Subcutaneous adipose tissue (tissue), 4 donors: ENCODE results near the gene HTR2B. TPM values are rescaled to one million over a fixed set of nuclear protein-coding genes. Genes with fewer than 3 reads are reported as not detected.

Experiments used
- total RNA-seq, 4 donors: library from RNA; depleted of rRNA; stranded (reverse); fragments of >200 nt; gene quantifications; one replicate each; pipeline ENCODE4 v1.1.0, GENCODE V29; 2016
- TF ChIP-seq, protein P1 (sequence below): fragments of 450-650 bp; IDR thresholded peaks from one replicate; pipeline ENCODE4 v1.5.1; 2016; ENCODE audit warnings: low read depth, mild to moderate bottlenecking, control low read depth, antibody characterized with exemption, moderate library complexity

HTR2B gene
- total RNA-seq, 4 donors from 2014 or later: 0.88 to 13.3 (median 1.4) TPM

DNA sequence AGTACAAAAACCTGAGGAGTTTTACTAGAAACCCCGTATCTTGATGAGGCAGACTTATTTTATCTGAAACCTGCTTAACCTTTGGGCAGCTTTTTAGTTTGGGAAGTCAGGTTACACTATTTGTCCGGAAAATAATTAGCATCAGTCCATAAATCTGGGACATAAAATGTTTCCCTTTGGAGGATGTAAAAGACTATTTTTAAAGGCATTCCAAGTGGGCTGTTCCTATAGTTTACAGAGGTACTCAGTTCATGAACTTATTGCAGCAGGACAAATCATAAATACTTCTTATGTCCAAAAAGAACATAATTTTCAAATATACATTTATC lies 6.3 kb downstream of the HTR2B start:
- TF ChIP-seq, protein P1, sequence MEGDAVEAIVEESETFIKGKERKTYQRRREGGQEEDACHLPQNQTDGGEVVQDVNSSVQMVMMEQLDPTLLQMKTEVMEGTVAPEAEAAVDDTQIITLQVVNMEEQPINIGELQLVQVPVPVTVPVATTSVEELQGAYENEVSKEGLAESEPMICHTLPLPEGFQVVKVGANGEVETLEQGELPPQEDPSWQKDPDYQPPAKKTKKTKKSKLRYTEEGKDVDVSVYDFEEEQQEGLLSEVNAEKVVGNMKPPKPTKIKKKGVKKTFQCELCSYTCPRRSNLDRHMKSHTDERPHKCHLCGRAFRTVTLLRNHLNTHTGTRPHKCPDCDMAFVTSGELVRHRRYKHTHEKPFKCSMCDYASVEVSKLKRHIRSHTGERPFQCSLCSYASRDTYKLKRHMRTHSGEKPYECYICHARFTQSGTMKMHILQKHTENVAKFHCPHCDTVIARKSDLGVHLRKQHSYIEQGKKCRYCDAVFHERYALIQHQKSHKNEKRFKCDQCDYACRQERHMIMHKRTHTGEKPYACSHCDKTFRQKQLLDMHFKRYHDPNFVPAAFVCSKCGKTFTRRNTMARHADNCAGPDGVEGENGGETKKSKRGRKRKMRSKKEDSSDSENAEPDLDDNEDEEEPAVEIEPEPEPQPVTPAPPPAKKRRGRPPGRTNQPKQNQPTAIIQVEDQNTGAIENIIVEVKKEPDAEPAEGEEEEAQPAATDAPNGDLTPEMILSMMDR: no peak

DNA sequence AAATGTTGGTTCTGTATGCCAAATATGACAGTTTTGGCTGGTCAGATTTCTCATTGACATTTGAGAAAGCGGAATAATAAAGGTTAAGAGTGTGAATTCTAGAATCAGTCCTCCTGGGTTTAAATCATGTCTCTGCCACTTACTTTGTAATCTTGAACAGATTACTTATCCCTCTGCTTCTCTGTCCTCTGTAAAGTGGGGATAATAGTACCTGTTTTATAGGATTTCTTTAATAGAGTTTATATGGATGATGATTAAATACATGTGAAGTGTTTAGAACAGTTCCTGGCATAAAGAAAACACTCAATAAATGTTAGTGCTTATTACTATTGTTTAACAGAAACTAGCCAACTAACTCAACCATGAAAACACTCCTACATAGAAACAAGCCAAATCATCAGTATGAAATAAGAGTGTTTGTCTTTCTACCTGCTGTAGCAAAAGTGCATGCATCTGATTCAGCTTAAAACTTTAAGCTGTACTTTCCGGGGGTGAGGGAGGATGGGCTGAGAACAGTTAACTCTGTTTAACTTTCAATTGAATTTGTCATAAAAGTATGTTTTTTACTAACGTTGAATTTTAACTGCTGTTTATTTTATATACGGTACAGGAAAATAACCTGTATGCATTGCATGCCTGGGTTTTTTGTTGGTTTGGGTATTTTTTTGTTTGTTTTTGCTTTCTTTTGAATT lies 6.8 kb downstream of the HTR2B start:
- TF ChIP-seq, protein P1: no peak

DNA sequence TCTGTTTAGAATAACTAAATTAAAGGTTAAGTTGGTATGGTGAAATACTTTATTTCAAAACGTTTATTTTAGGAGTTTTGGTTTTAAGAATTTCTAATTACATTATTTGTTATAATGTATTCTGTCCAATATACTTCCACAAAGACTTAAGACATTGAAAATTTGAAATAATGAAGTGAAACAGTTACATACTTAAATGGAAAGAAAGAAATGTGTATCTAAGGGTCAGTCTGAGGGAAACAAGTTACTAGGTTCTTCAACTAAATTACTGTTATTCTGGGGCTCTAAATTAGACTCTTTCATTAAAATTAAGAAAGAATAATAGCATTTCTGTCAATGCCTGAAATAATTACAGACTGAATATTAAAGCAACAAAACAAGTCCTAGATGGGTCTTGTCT lies 7.7 kb downstream of the HTR2B start:
- TF ChIP-seq, protein P1: no peak

DNA sequence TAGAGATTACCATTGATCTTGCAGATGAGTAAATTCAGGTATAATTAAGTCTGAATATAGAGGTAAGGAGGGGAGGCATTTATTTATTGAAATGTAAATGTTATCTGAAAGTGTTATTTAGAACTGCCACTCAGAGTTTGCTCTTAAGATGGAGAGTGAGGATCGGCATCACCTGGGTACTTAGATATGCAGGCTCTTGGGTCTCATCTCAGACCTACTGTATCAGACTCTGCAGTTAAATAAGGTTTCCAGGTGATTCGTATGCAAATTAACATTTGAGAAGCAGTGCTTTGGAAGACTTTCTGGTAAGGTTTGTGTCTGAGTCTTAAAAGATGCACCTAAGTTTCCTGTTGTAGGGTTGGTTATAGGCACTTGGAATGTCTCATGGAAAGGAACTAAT lies 9.2 kb downstream of the HTR2B start:
- TF ChIP-seq, protein P1: no peak

DNA sequence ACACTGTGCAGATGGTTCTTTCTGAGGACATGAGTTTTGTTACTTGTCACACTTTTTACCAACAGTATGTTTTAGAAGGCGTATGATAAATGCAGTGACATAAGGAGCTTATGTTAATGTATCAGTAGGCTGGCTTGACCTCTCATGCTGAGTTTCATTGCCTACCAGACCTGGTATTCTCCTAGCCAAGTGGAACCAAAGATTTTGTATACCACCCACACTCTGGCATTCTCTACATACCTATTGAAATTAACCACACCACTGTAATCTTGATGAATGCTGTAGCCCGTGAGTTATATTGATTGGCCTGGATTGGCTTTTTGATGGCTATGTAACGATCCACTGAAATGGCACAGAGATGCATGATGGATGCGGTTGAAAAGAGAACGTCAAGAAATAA lies 11.4 kb downstream of the HTR2B start:
- TF ChIP-seq, protein P1: no peak

DNA sequence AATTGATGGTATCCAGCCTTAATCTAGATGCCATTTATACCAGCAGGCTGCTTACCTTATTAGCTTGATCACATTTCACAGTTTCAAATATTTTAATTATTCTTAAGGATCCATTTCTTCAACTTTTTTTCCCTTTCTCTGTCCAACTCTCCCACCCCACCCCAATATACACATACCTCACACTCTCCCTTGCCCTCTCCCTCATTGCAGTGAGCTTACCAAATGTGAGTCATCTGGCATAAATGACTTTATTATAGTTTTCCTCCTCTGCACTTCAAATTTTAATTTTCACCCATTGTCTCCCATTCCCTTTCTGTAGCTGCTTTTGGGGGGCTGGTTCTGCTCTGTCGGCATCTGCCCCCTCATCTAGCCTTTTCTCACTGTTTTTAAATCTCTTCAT lies 12.9 kb downstream of the HTR2B start:
- TF ChIP-seq, protein P1: no peak

DNA sequence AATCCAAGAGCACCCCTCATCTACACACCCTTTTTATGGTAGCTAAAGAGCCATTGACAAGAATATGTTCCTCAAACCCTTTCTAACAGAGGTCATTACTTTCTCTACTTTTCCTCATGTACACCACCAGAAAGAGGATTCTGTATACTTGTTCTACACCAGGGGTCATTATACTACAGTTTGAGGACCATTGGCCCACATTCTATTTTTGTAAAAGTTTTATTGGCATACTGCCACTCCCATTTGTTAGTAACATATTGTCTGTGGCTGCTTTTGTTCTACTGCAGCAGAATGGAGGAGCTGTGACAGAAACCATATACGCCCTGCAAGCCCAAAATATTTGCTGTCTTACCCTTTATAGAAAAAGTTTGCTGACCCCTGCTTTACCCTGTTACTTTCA lies 14.3 kb downstream of the HTR2B start:
- TF ChIP-seq, protein P1: no peak
